GM19455 (cell line): Measurements from ENCODE around the gene DNAAF3.

Experiments
- ATAC-seq: cut with Tn5 transposase; IDR thresholded peaks from one replicate; pipeline ENCODE4 v1.9.1; 2021; ENCODE audit not compliant: unreplicated experiment

The DNAAF3 gene

DNA sequence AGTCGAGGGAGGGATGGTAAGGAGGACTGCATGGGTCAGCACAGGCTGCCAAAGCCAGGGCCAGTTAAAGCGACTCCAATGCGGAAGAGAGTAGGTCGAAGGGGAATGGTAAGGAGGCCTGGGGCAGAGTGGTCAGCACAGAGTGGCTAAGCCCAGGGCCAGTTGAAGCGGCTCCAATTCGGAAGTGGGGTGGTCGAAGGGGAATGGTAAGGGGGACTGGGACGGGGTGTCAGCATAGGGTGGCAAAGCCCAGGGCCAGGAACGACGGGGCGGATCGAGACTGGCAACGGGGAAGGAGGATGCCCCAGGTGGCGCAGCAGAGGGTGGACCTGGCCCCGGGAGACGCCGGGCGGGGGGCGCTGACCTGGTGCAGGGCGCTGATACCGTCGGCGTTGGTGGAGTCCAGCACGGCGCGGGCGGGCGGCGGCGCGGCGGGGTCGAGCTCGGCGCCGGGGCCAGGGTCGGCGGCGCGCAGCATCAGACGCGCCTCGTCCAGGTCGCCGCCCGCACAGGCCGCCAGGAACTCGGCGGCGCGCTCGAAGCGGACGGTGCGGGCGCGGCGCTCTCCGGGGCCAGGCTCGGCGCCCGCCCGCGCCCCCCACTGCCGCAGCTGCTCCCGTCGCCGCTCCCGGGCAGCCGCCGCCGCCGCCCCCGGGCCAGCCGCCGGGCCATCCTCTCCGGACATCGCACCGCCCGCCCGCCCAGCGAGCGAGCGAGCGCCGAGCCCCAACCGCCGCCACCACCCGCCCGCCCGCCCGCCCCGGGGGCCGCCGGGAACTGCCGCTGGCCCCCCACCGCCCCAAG is 49.4 kb downstream of the DNAAF3 start, which contains the start of gene PPP1R12C:
Gene PPP1R12C (minus strand): TSS at position 779 of the 804 bp plus-strand sequence. CDS start 94 bp downstream, at position 685.
- ATAC-seq: peak; percentile 13

DNA sequence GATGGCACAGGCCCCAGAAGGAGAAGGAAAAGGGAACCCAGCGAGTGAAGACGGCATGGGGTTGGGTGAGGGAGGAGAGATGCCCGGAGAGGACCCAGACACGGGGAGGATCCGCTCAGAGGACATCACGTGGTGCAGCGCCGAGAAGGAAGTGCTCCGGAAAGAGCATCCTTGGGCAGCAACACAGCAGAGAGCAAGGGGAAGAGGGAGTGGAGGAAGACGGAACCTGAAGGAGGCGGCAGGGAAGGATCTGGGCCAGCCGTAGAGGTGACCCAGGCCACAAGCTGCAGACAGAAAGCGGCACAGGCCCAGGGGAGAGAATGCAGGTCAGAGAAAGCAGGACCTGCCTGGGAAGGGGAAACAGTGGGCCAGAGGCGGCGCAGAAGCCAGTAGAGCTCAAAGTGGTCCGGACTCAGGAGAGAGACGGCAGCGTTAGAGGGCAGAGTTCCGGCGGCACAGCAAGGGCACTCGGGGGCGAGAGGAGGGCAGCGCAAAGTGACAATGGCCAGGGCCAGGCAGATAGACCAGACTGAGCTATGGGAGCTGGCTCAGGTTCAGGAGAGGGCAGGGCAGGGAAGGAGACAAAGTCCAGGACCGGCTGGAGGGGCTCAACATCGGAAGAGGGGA is 50.1 kb downstream of the DNAAF3 start:
- ATAC-seq: no peak

GRCh38 chr19:55115446-55116065 is 50.9 kb downstream of the DNAAF3 start:
- ATAC-seq: no peak

GRCh38 chr19:55114566-55115145 is 51.8 kb downstream of the DNAAF3 start:
- ATAC-seq: no peak

DNA sequence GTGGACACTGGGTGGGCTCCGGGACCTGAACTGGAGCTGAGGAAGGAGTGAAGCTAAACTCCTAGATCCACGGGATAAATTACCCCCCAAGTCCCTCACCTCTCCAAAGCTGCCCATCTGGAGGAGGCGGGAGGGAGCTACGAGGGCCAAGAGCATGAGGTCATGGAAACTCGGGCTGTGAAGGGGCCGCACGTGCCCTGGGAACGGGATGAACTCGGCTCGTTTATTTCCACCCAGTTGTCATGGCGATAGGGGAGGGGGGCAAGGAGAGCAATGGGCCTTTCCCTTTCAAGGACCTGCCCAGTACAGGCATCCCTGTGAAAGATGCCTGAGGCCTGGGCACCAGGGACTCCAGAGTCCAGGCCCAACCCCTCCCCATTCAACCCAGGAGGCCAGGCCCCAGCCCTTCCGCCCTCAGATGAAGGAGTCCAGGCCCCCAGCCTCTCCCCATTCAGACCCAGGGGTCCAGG is 52.8 kb downstream of the DNAAF3 start:
- ATAC-seq: no peak

- ATAC-seq: no peak
These were observed 53.4 kb downstream of the DNAAF3 start for GRCh38 chr19:55112777-55113569.

- ATAC-seq: no peak
These were observed 54.1 kb downstream of the DNAAF3 start for GRCh38 chr19:55112246-55112776.

- ATAC-seq: no peak
These were observed 55.1 kb downstream of the DNAAF3 start for GRCh38 chr19:55111238-55111831.

DNA sequence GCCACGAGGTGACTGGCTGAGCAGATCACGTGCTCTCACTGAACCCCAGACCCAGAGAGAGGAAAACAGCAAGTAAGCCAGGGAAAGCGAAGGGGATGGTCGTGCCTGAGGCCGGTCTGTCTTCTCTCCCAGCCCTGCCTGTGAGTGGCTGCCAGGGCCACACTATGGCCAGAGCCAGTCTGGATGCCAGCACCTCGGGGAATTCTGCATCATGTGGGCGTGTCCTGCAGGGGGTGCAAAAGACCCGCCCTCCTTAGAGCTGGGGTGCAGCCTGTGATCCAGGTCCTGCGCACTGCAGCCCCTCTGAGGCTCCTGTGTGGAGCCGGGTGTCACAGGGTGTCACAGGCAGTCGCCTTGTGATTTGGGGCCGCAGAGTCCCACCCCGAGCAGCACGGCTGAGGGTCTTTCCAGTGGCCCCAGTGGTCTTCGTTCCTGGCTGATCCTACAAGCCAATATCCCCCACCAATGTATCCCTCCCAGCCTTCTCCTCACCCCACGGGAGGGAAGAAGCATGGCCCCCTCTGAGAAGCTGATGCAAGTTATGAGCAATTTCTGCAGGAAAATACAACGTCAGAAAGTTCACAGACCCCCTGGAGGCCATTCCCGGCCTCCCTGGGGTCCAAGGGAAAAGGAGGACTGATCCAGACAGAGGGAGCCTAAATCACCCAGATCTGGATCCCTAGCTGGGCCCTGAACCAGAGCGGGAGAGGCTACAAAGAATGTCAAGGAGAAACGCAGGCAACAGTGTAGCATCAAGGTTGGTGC is 56.7 kb downstream of the DNAAF3 start:
- no peak for ATAC-seq
